Bronchial epithelial cell (primary cell): Measurements from ENCODE around the gene NTRK2. TPM values are rescaled to one million over a fixed set of nuclear protein-coding genes. Genes with fewer than 3 reads are reported as not detected.

Experiments
- DNase-seq: peaks from one replicate; pipeline ENCODE4 v3.0.0-alpha.2; 2010; ENCODE audit warnings: low read depth
- FAIRE-seq: peaks from 2 replicates; lab custom pipeline; 2011; peaks lifted over from hg19 to GRCh38; lab: Jason Lieb, UNC
- H3K27me3 ChIP-seq: 2 replicates; pipeline ENCODE4 v1.5.1; 2011; ENCODE audit warnings: low read length; ENCODE audit not compliant: control insufficient read depth, insufficient read depth
- H3K36me3 ChIP-seq: 2 replicates; pipeline ENCODE4 v1.5.1; 2011; ENCODE audit warnings: low read length; ENCODE audit not compliant: control insufficient read depth, insufficient read depth
- H3K4me3 ChIP-seq: 2 replicates; pipeline ENCODE4 v1.5.1; 2011; ENCODE audit warnings: mild to moderate bottlenecking, low read depth, low read length, control low read depth
- total RNA-seq: library from RNA; depleted of rRNA; stranded (reverse); fragments of >200 nt; gene quantifications from 2 replicates; pipeline ENCODE4 v1.2.1, GENCODE V29; 2014
- TF ChIP-seq, protein P1 (sequence below): IDR thresholded peaks from 2 replicates; pipeline ENCODE4 v1.5.1; 2011; ENCODE audit warnings: mild to moderate bottlenecking, moderate library complexity, low read length, control low read depth, inconsistent platforms; ENCODE audit not compliant: insufficient read depth, severe bottlenecking

NTRK2 gene
- total RNA-seq, 1 donor from 2014 or later: not detected

DNA sequence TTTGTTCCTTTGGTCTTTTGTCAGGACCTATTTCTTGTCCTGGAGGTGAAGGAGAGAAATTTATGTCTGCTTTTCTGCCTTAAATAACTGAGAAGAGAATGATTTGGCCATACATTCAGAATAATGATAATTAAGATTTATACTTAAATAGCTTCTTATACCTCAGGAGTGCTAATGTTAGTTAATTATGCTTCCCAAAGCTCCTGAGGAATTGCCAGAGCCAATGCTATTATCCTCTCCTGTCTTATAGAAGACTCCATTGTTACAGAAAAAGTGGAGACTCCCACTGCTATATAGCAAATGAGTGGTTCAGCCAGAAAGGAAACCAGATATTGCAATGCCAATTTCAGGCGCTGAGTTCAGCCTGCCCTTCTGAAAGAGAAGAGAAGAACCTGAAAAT lies 67.0 kb downstream of the NTRK2 start:
- no peak for DNase-seq
- TF ChIP-seq, protein P1, sequence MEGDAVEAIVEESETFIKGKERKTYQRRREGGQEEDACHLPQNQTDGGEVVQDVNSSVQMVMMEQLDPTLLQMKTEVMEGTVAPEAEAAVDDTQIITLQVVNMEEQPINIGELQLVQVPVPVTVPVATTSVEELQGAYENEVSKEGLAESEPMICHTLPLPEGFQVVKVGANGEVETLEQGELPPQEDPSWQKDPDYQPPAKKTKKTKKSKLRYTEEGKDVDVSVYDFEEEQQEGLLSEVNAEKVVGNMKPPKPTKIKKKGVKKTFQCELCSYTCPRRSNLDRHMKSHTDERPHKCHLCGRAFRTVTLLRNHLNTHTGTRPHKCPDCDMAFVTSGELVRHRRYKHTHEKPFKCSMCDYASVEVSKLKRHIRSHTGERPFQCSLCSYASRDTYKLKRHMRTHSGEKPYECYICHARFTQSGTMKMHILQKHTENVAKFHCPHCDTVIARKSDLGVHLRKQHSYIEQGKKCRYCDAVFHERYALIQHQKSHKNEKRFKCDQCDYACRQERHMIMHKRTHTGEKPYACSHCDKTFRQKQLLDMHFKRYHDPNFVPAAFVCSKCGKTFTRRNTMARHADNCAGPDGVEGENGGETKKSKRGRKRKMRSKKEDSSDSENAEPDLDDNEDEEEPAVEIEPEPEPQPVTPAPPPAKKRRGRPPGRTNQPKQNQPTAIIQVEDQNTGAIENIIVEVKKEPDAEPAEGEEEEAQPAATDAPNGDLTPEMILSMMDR: no peak
- Histone ChIP-seq H3K27me3 (peaks cover 5% of the 10 kb centered on the region), H3K36me3 (no peaks in the 10 kb centered on the region), H3K4me3 (no peak overlapping the region)
- FAIRE-seq: no peak

DNA sequence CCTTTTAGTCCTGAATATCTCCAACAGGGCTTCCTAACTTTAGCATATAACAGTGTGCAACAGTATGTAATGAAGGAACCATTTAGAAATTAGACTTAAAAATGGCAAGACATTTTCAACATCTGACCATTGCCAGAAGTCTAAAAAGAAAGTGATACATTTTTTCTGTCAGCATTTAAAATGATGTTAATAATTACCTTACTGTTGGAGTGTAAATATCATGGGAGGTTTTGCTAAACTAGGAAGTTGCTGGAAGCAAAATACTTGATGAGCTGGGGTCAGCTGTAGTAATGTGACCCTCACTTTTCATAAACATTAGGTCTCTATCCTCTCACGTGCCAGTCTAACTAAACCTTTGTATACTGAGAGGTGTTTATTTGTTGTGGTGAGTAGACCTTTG lies 68.8 kb downstream of the NTRK2 start:
- Histone ChIP-seq H3K4me3 (no peak overlapping the region), H3K36me3 (no peaks in the 10 kb centered on the region), H3K27me3 (peaks cover 5% of the 10 kb centered on the region)
- FAIRE-seq (no peak), DNase-seq (no peak)
- TF ChIP-seq, protein P1: no peak

DNA sequence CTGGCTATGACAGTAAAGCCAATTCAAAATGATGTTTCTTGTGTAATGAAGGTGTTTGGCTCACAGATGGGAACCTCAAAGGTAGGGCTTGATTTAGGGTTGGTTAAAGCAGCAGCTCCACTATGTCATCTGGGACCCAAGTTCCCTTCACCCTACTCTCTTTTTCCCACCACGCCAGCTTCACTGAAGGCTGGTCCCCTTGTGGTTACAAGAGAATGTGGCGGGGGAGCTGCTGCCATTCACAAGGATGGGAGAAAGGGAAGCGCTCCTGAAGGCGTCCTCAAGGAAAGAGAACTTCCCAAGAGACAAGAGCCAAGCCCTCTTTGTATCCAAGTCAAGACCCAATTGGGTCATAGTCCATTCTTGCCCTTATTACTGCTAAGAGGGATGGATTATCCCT lies 72.7 kb downstream of the NTRK2 start:
- FAIRE-seq (no peak), DNase-seq (no peak)
- TF ChIP-seq, protein P1: no peak
- peaks cover 4% of the 10 kb centered on the region for H3K27me3 ChIP-seq
- H3K36me3 ChIP-seq: no peaks in the 10 kb centered on the region
- H3K4me3 ChIP-seq: no peak overlapping the region

DNA sequence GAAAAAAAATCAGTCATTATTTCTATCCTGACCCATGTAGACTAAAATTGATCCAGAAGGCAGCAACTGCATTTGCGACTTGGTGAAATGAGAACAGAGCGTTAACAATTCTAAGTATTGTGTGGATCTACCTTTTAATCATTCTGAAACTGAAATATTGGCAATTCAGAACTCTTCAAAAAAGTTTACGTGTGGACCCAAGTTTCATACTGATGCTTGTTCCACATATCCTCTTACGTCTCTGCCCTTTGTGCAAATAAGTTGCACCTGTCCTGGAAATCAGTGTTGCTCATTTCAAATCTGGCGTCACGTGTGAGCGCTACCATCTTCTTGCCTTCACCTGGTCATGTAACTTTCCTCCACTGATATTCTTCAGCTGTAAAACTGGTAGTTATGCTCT lies 74.7 kb downstream of the NTRK2 start:
- Histone ChIP-seq H3K27me3 (peaks cover 2% of the 10 kb centered on the region), H3K4me3 (no peak overlapping the region), H3K36me3 (no peaks in the 10 kb centered on the region)
- no peak for FAIRE-seq
- TF ChIP-seq, protein P1: no peak
- no peak for DNase-seq

DNA sequence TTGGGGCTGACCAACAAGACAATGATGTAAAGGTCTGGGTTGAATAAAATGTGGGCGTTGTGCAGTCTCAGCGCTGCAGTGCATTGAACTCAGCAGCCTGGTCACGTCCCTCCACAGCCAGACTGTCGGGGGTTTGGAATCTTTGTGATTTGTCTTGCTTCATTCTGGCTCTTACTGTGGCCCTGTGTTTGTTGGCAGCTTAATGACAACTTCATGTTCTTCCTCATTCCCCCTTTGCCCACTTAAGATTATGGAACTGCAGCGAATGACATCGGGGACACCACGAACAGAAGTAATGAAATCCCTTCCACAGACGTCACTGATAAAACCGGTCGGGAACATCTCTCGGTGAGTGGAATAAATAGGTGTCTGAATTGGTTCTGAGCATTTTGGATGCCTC lies 75.2 kb downstream of the NTRK2 start:
- no peak overlapping the region for H3K4me3 ChIP-seq
- H3K36me3 ChIP-seq: no peaks in the 10 kb centered on the region
- H3K27me3 ChIP-seq: peaks cover 2% of the 10 kb centered on the region
- TF ChIP-seq, protein P1: no peak
- no peak for DNase-seq
- no peak for FAIRE-seq

DNA sequence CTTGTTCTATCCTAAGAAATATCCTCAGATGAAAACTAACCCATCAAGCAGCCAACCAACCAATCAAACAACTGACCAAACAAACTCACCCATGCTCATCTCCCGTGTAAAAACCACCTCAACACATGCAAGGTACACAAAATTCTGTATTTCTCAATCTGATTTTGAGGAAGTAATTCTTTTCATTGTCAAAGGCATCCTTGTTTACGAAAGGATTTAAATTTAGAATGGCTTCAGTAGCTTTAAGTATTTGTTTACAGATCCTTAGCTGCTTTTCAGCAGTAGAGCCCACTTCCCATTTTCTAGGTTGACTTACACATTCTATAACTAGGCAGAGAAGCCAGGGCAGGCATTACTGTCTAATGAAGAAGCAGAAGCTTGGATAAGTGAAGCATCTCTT lies 78.6 kb downstream of the NTRK2 start:
- Histone ChIP-seq H3K4me3 (no peak overlapping the region), H3K27me3 (peaks cover 2% of the 10 kb centered on the region), H3K36me3 (no peaks in the 10 kb centered on the region)
- TF ChIP-seq, protein P1: no peak
- FAIRE-seq: no peak
- DNase-seq: no peak
